ENCODE results near the gene DGKI.

DNA sequence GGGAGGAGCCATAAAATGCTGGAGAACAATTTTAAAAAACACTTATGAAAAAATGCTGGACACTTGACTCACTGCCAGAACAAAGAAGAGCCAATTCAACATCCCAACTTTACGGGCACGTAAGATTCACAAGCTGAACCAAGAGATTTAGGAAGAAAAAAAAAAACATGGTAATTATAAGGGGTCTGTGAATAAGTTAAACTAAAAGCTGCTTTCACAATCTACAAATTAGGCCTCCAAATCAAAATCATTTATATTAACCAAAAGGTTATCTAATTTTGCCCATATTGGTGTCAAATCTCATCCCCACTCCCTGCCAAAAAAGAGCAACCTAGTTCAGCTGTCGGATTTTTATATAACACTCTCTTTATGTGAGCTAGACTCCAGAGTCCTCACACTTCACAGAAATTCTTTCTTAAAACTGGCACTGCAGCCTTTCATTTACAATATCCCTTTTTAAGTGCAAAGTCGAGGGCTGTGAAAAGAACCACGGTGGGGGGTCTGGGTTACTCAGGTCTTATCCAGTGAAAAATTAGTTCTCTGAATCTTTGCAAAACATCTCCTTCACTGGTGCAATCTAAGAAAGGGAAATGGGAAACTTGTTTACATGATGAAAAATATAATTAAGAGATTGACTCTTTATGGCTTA, 30.4 kb upstream of the DGKI start:
- TF ChIP-seq, protein P1, sequence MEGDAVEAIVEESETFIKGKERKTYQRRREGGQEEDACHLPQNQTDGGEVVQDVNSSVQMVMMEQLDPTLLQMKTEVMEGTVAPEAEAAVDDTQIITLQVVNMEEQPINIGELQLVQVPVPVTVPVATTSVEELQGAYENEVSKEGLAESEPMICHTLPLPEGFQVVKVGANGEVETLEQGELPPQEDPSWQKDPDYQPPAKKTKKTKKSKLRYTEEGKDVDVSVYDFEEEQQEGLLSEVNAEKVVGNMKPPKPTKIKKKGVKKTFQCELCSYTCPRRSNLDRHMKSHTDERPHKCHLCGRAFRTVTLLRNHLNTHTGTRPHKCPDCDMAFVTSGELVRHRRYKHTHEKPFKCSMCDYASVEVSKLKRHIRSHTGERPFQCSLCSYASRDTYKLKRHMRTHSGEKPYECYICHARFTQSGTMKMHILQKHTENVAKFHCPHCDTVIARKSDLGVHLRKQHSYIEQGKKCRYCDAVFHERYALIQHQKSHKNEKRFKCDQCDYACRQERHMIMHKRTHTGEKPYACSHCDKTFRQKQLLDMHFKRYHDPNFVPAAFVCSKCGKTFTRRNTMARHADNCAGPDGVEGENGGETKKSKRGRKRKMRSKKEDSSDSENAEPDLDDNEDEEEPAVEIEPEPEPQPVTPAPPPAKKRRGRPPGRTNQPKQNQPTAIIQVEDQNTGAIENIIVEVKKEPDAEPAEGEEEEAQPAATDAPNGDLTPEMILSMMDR (IDR thresholded peaks at IDR 0.05 in 8 of 11, conservative IDR thresholded peaks at IDR 0.05 in 3 of 11) = no peak
- TF ChIP-seq POLR2A (IDR thresholded peaks at IDR 0.05) (no peak), POLR2AphosphoS5 (IDR thresholded peaks at IDR 0.05) (no peak)

Data from spleen (tissue), 7 donors.